Effector memory CD4-positive, alpha-beta T cell (primary cell): ENCODE results near the gene WASHC3.
"Not testable (repeated sequence)": the region's sequence is repeated elsewhere in the genome, so short reads cannot be mapped to it uniquely, and the experiment has no call there.

Experiments
- DNase-seq, 3 donors: peaks; one replicate each; pipeline ENCODE4 v3.0.0-alpha.2; 2020
- H3K27ac ChIP-seq: 2 replicates; pipeline ENCODE4 v1.7.0; 2013; ENCODE audit warnings: mild to moderate bottlenecking, low read length, moderate library complexity; ENCODE audit not compliant: insufficient read depth, poor library complexity, severe bottlenecking
- H3K27me3 ChIP-seq: replicated peaks from 2 replicates; pipeline ENCODE4 v1.7.0; 2013; ENCODE audit warnings: mild to moderate bottlenecking, low read length; ENCODE audit not compliant: insufficient read depth, control insufficient read depth, poor library complexity, severe bottlenecking
- H3K36me3 ChIP-seq: 2 replicates; pipeline ENCODE4 v1.7.0; 2013; ENCODE audit warnings: mild to moderate bottlenecking, low read length, moderate library complexity; ENCODE audit not compliant: control insufficient read depth, insufficient read depth
- H3K4me1 ChIP-seq: 2 replicates; pipeline ENCODE4 v1.7.0; 2013; ENCODE audit warnings: low read length, mild to moderate bottlenecking; ENCODE audit not compliant: control insufficient read depth, insufficient read depth, poor library complexity, severe bottlenecking
- H3K4me3 ChIP-seq: 2 replicates; pipeline ENCODE4 v1.7.0; 2013; ENCODE audit warnings: low read length, low read depth, mild to moderate bottlenecking; ENCODE audit not compliant: insufficient read depth, poor library complexity, severe bottlenecking
- H3K9me3 ChIP-seq: 2 replicates; pipeline ENCODE4 v1.7.0; 2013; ENCODE audit warnings: mild to moderate bottlenecking, low read length, moderate library complexity; ENCODE audit not compliant: control insufficient read depth
- total RNA-seq, 3 donors: gene quantifications; one replicate each; lab custom pipeline; 2026; lab: John Stamatoyannopoulos, UW

Gene WASHC3, protein sequence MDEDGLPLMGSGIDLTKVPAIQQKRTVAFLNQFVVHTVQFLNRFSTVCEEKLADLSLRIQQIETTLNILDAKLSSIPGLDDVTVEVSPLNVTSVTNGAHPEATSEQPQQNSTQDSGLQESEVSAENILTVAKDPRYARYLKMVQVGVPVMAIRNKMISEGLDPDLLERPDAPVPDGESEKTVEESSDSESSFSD
- 19.1 to 25.4 (median 20.2) reads per million in 3 donors for total RNA-seq

DNA sequence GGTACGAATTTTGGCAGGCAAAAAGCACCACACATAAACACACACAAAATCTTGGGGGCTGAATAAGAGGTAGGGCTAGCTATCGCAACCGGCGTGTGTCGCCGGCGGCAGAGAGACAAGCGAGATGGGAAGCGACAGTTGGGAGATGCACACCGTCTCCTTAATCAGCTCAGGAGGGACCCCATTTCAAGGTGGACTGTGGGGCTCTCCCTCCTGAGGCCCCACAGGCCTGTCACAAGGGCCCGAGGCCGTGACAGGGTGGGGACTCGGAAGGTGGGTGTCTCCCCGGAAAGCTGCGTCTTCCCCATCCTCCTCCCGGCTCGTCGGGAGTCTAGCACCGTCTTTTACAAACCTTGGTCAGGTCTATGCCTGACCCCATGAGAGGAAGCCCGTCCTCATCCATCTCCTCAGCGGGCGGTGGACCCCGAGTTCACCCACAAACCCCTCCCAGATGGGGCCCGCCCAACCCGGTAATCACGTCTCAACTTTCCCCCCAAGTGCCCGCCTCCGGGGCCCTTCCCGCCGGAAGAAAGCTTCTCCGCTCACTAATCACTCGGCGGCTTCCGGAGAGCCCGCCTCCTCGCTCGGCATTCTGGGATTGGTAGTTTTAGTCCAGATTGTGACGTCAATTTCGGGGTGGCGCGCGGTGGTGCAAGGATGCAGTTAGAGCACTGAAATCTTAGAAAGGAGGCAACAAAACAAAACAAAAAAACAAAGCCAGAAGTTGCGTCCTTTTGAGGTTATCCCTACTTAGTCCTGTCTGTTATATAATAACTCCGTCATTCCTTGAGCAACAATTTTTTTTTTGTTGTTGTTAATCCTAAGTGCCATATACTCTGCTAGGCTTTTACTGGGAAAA, at the start of gene WASHC3:
Gene WASHC3, minus strand, starts transcription at position 432 of the 859 bp plus-strand sequence. Its CDS starts 29 bp downstream, at position 403.
- no peaks in the 10 kb centered on the region for H3K36me3 ChIP-seq
- H3K27me3 ChIP-seq = no peaks in the 10 kb centered on the region
- H3K4me1 ChIP-seq = no peaks in the 10 kb centered on the region
- peak within 1 kb of the TSS; percentile 76 for H3K4me3 ChIP-seq
- peak within 1 kb of the TSS; percentile 96 for H3K27ac ChIP-seq
- peak; percentile 83 to 92 (median 91) for DNase-seq
- no peaks in the 10 kb centered on the region for H3K9me3 ChIP-seq

DNA sequence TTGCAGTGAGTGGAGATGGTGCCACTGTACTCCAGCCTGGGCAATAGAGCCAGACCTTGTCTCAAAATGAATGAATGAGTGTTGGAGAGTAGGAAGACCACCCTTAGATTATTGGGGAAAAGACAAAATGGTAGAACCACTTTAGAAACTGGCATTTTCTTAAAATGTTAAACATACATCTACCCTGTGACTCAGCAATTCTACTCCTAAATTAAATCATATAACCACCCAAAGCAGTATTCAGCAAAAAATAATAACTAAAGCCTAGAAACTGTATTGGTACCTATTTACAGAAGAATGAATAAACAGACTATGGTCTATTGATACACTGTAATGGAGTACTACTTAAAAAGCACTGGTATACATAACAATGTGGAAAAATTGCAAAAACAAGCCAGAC, 49.0 kb upstream of the WASHC3 start:
- no peaks in the 10 kb centered on the region for H3K27me3 ChIP-seq
- no peak overlapping the region for H3K4me3 ChIP-seq
- no peak for DNase-seq
- H3K36me3 ChIP-seq = peaks cover 19% of the 10 kb centered on the region
- no peaks in the 10 kb centered on the region for H3K4me1 ChIP-seq
- H3K27ac ChIP-seq = no peak overlapping the region
- no peaks in the 10 kb centered on the region for H3K9me3 ChIP-seq

DNA sequence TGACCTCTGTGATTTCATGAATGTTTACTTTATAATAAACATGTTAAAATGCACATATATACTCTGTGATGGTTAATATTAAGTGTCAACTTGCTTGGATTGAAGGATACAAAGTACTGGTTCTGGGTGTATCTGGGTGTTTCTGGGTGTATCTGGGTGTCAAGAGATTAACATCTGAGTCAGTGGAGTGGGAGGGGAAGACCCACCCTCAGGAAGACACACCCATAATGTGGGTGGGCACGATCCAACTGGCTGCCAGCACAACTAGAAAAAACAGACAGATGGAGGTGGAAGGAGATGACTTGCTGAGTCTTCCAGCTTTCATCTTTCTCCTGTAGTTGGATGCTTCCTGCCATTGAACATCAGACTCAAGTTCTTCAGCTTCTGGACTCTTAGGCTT, 46.2 kb upstream of the WASHC3 start:
- no peaks in the 10 kb centered on the region for H3K9me3 ChIP-seq
- no peaks in the 10 kb centered on the region for H3K27me3 ChIP-seq
- no peaks in the 10 kb centered on the region for H3K4me1 ChIP-seq
- no peak overlapping the region for H3K4me3 ChIP-seq
- DNase-seq = no peak
- no peak overlapping the region for H3K27ac ChIP-seq
- peaks cover 11% of the 10 kb centered on the region for H3K36me3 ChIP-seq

DNA sequence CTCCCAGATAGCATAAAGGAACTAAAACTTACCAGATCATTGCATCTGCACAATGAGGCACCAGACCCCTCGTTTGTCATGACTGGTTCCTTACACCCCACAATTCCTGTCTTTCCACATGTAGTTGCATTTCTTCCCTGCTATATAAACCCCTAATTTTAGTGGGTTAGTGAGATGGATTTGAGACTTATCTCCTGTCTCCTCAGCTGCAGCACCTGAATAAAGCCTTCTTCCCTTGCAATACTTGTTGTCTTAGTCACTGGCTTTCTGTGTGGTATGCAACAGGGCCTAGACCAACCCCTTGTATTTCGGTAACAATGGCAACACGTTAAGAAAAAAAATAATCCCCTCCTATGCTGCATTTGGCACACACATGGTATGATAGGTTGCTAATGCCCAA, 45.1 kb upstream of the WASHC3 start:
- Histone ChIP-seq H3K36me3 (peaks cover 11% of the 10 kb centered on the region), H3K27ac (no peak overlapping the region), H3K4me1 (no peaks in the 10 kb centered on the region), H3K4me3 (no peak overlapping the region), H3K27me3 (no peaks in the 10 kb centered on the region), H3K9me3 (no peaks in the 10 kb centered on the region)
- DNase-seq = no peak

DNA sequence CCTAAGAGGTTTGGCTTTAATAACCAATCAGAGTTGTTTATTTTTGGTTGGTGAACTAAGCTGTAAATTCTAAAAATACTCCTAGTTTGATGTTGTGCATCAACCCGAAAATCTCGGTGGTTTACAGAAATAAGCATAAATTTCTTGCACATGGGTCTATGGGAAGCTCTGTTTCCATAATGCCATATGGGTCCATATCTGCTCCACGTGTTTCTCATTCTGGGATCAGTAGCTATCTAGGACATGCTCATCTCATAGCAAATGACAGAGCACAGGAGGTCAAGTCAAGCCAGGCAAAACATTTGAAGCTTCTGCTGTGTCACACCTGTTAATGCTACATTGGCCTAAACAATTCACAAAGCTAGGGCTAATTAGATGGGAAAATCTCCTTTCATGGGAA, 35.1 kb upstream of the WASHC3 start:
- H3K27ac ChIP-seq = no peak overlapping the region
- H3K4me1 ChIP-seq = no peaks in the 10 kb centered on the region
- no peak for DNase-seq
- H3K4me3 ChIP-seq = no peak overlapping the region
- H3K27me3 ChIP-seq = no peaks in the 10 kb centered on the region
- no peaks in the 10 kb centered on the region for H3K9me3 ChIP-seq
- peaks cover 14% of the 10 kb centered on the region for H3K36me3 ChIP-seq

DNA sequence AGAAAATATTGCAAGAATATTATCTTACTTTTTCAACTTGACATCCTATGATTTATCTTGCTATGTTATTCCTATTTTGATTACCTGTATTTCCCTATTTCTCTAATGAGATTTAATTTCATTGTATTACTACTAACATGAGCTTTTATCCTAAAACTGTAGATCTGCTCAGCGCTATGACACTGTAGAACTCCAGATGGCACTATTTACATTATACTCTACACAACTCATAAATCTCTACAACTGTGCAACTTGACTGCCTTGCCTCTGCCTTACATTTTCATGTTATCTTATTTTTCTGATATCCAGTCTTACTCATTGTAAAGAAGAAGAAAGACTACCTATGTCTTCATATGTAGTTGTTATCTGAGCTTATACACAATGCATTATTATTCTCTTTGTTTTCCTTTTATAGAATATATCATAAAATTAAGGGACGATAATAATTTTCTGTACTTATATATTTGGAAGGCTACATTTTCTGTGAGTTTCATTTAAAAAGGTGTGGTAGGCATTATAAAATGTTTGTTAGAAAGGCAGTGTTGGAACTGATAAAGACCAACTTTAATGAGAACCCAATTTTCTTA, 34.0 kb upstream of the WASHC3 start:
- H3K4me1 ChIP-seq = no peaks in the 10 kb centered on the region
- H3K9me3 ChIP-seq = no peaks in the 10 kb centered on the region
- H3K36me3 ChIP-seq = peaks cover 14% of the 10 kb centered on the region
- H3K27ac ChIP-seq = no peak overlapping the region
- H3K27me3 ChIP-seq = no peaks in the 10 kb centered on the region
- no peak overlapping the region for H3K4me3 ChIP-seq
- DNase-seq = no peak

DNA sequence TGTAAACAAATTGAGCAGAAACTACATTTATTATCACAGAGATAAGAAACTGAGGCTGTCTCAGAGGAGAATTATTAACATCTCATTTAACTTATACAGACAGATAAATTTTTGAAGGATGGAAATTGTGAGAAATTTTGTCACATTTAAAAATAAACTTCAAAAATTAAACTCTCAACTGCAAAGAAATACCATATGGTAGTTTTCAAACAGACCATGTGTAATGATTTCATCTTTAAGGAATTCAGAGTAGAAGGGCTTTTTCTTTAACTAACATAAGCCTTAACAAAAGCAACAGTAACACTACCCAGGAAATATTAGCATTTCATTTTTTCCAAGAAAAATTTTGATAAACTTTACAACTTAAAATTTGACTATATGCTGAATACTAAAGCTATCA, 31.5 kb upstream of the WASHC3 start:
- no peak overlapping the region for H3K4me3 ChIP-seq
- no peak for DNase-seq
- H3K27me3 ChIP-seq = no peaks in the 10 kb centered on the region
- no peaks in the 10 kb centered on the region for H3K4me1 ChIP-seq
- H3K36me3 ChIP-seq = peaks cover 11% of the 10 kb centered on the region
- no peak overlapping the region for H3K27ac ChIP-seq
- H3K9me3 ChIP-seq = no peaks in the 10 kb centered on the region

DNA sequence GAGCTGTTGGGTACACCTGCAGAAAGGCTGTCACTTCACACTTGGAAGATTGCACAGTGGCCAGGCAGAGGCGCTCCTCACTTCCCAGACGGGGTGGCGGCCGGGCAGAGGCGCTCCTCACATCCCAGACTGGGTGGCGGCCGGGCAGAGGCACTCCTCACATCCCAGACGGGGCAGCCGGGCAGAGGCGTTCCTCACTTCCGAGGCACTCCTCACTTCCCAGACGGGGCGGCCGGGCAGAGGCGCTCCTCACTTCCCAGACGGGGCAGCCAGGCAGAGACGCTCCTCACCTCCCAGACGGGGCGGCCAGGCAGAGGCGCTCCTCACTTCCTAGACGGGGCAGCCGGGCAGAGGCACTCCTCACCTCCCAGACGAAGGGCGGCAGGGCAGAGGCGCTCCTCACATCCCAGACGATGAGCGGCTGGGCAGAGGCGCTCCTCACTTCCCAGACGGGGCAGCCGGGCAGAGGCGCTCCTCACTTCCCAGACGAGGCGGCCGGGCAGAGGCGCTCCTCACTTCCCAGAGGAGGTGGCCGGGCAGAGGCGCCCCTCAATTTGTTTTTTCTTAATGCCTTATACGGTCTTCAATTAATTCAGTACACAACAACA, 27.5 kb upstream of the WASHC3 start:
- H3K27ac ChIP-seq, H3K9me3 ChIP-seq, DNase-seq, H3K27me3 ChIP-seq, H3K4me3 ChIP-seq, H3K4me1 ChIP-seq, H3K36me3 ChIP-seq: not testable (repeated sequence)

DNA sequence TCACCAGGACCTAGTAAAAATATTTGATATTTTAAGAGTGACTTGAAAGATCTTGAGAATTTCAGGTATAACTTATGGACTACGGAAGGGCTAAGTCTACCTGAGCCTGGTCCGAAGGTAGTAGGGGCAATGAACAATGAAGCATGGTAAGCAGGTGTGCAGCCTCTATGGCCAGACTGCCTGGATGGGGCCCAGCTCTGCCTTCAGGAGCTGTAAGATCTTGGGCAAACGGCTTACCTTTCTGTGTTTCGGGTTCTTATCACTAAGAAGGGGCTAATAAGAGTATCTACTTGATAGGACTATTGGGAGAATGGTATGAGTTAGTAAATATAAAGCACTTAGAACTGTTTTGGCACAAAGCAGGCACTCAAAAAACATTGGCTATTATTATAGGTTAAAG, 19.1 kb upstream of the WASHC3 start:
- Histone ChIP-seq H3K36me3 (peaks cover 20% of the 10 kb centered on the region), H3K27me3 (no peaks in the 10 kb centered on the region), H3K4me1 (no peaks in the 10 kb centered on the region), H3K9me3 (no peaks in the 10 kb centered on the region), H3K4me3 (no peak overlapping the region), H3K27ac (no peak overlapping the region)
- no peak for DNase-seq

DNA sequence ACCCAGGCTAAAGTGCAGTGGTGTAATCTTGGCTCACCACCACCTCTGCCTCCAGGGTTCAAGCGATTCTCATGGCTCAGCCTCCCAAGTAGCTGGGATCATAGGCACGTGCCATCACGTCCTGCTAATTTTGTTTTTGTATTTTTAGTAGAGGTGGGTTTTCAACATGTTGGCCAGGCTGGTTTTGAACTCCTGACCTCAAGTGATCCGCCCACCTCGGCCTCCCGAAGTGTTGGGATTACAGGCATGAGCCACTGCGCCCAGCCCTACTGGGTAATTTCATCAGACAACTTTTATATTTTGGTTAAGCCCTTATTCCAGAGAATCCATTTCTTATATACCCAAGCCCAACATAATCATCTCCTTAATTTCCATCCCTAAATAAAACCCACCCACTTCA, 10.3 kb upstream of the WASHC3 start:
- not testable (repeated sequence) for H3K4me1 ChIP-seq, DNase-seq, H3K27me3 ChIP-seq, H3K27ac ChIP-seq, H3K4me3 ChIP-seq, H3K36me3 ChIP-seq, H3K9me3 ChIP-seq
